ENCODE results near the gene ITPR1.

DNA sequence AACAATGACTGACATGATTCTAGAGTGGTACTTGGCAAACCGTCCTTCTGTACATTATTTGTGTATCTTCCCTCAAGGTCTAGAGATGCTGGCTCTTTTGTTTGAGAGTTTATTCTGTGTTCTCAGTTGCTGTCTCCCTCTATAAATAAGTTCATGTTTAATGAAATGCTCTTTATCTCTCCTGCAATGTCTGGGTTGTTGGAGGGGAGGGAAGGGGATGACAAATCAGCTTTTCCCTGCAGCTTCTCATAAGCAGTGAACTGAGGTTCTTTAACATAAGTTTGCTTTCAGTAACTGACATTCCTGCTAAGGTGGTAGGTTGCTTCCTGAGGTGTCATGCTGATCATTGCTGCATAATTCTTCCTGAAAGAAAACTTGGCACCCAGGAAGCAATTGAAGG is 21.8 kb downstream of the ITPR1 start:
- TF ChIP-seq POLR2AphosphoS5 (IDR thresholded peaks at IDR 0.05; ENCODE audit: low read depth, low read length) (no peak), TAF1 (IDR thresholded peaks at IDR 0.05; ENCODE audit: borderline replicate concordance, insufficient read depth, low read length) (no peak)

All from PFSK-1 (cell line).